Transverse colon (tissue), 4 donors: ENCODE data around the gene WDR72. TPM values are rescaled to one million over a fixed set of nuclear protein-coding genes. Genes with fewer than 3 reads are reported as not detected.

ENCODE experiments used
- DNase-seq: peaks from one replicate; pipeline ENCODE4 v3.0.0-alpha.2; 2019
- H3K27ac ChIP-seq, 4 donors: fragments of 200-600 bp; sonication (generic); 2 replicates each; pipeline ENCODE4 v1.5.1; 2016 to 2018; ENCODE audit warnings: inconsistent platforms in 4 of 4
- H3K27me3 ChIP-seq: fragments of 200-600 bp; sonication (generic); 2 replicates; pipeline ENCODE4 v1.5.1; 2017; ENCODE audit warnings: inconsistent platforms
- H3K36me3 ChIP-seq, 4 donors: fragments of 200-600 bp; sonication (generic); 2 replicates each; pipeline ENCODE4 v1.5.1; 2017 to 2019; ENCODE audit warnings: inconsistent platforms in 4 of 4
- H3K4me1 ChIP-seq, 4 donors: fragments of 200-600 bp; sonication (generic); 2 replicates each; pipeline ENCODE4 v1.5.1; 2017 to 2020; ENCODE audit warnings: inconsistent platforms in 4 of 4
- H3K4me3 ChIP-seq, 4 donors: fragments of 200-600 bp; sonication (generic); 1 replicate in 1 of 4; 2 replicates in 3 of 4; pipeline versions ENCODE4 v1.5.1 to v1.6.1; 2017 to 2019; ENCODE audit warnings: inconsistent platforms in 4 of 4
- H3K9me3 ChIP-seq, 2 donors: fragments of 200-600 bp; sonication (generic); 2 replicates each; pipeline ENCODE4 v1.5.1; 2017 to 2019; ENCODE audit warnings: inconsistent platforms in 2 of 2
- EP300 ChIP-seq: sonication (generic); formaldehyde crosslinking; IDR thresholded peaks from one replicate; pipeline ENCODE4 v1.6.1; 2017; ENCODE audit warnings: antibody characterized with exemption, low read depth
- POLR2A ChIP-seq: fragments of 450-650 bp; IDR thresholded peaks from one replicate; pipeline ENCODE4 v1.6.1; 2016; ENCODE audit warnings: antibody characterized with exemption, mild to moderate bottlenecking, moderate library complexity
- POLR2AphosphoS5 ChIP-seq, 3 donors: sonication (generic); formaldehyde crosslinking; IDR thresholded peaks; one replicate each; pipeline ENCODE4 v1.6.1; 2016; ENCODE audit warnings: antibody characterized with exemption in 3 of 3
- WGBS, 2 donors: methylation state at CpG; one replicate each; pipeline ENCODE4 v1.1.5; 2018; ENCODE audit warnings: low coverage in 1 of 2; 5-methylcytosine and 5-hydroxymethylcytosine counted together
- in situ Hi-C, 4 donors: fragments of 200-750 bp; cut with MboI; loops; one replicate each; pipeline versions ENCODE4 v1.15.0 to v1.15.1; 2017; ENCODE audit warnings: low sequenced_read_pairs in 3 of 4, low pct_ligation_motif_present in 1 of 4, low pct_unique_long_range_greater_than_20kb in 1 of 4
- intact Hi-C: fragments of 100-400 bp; cut with DNase I; formaldehyde crosslinking; loops from one replicate; pipeline ENCODE4 v1.15.1; 2023; ENCODE audit warnings: low total_unique reads
- total RNA-seq, 4 donors: library from RNA; depleted of rRNA; stranded (reverse); fragments of >200 nt; gene quantifications; one replicate each; pipeline ENCODE4 v1.1.0, GENCODE V29; 2016
- TF ChIP-seq, protein P1 (sequence below), 5 experiments: fragments of 200-600 bp in 3 of 5; fragments of 450-650 bp in 2 of 5; sonication (generic) in 3 of 5; IDR thresholded peaks; 1 replicate in 2 of 5; 2 replicates in 3 of 5; pipeline ENCODE4 v1.5.1; 2016 to 2017; ENCODE audit warnings: antibody characterized with exemption in 5 of 5, inconsistent platforms in 3 of 5, mild to moderate bottlenecking in 2 of 5, moderate library complexity in 1 of 5

The WDR72 gene
- total RNA-seq, 4 donors from 2014 or later: 0.14 to 0.16 TPM; not detected in 2

- in situ Hi-C loops (no loop called here), intact Hi-C loops (no loop called here)
- H3K36me3 ChIP-seq: no peaks in the 10 kb centered on the region
- no peak overlapping the region for H3K4me3 ChIP-seq
- H3K9me3 ChIP-seq: no peaks in the 10 kb centered on the region
- DNase-seq: no peak
- no peak overlapping the region for H3K27ac ChIP-seq
- no peaks in the 10 kb centered on the region for H3K27me3 ChIP-seq
- no peaks in the 10 kb centered on the region for H3K4me1 ChIP-seq
- WGBS, 2 donors: 84 to 87% methylated on average over 4 of the region's 4 CpGs
- TF ChIP-seq EP300 (no peak), POLR2A (no peak), POLR2AphosphoS5 (IDR thresholded peaks at IDR 0.05) (no peak)
- TF ChIP-seq, protein P1, sequence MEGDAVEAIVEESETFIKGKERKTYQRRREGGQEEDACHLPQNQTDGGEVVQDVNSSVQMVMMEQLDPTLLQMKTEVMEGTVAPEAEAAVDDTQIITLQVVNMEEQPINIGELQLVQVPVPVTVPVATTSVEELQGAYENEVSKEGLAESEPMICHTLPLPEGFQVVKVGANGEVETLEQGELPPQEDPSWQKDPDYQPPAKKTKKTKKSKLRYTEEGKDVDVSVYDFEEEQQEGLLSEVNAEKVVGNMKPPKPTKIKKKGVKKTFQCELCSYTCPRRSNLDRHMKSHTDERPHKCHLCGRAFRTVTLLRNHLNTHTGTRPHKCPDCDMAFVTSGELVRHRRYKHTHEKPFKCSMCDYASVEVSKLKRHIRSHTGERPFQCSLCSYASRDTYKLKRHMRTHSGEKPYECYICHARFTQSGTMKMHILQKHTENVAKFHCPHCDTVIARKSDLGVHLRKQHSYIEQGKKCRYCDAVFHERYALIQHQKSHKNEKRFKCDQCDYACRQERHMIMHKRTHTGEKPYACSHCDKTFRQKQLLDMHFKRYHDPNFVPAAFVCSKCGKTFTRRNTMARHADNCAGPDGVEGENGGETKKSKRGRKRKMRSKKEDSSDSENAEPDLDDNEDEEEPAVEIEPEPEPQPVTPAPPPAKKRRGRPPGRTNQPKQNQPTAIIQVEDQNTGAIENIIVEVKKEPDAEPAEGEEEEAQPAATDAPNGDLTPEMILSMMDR (IDR thresholded peaks at IDR 0.05): no peak
Measured at GRCh38 chr15:53473435-53473834, 286.0 kb downstream of the WDR72 start.

- DNase-seq: no peak
- no peak overlapping the region for H3K27ac ChIP-seq
- 78 to 81% methylated on average over 2 to 5 of the region's 5 CpGs for WGBS, 2 donors
- H3K4me3 ChIP-seq: no peak overlapping the region
- no peaks in the 10 kb centered on the region for H3K9me3 ChIP-seq
- TF ChIP-seq POLR2AphosphoS5 (IDR thresholded peaks at IDR 0.05): no peak
- in situ Hi-C loops: no loop called here
- H3K36me3 ChIP-seq: no peaks in the 10 kb centered on the region
- intact Hi-C loops: no loop called here
- H3K27me3 ChIP-seq: no peaks in the 10 kb centered on the region
- no peaks in the 10 kb centered on the region for H3K4me1 ChIP-seq
Measured at GRCh38 chr15:53472883-53473282, 286.6 kb downstream of the WDR72 start.

GRCh38 chr15:53472210-53472609 is 287.3 kb downstream of the WDR72 start:
- TF ChIP-seq POLR2A (no peak), POLR2AphosphoS5 (IDR thresholded peaks at IDR 0.05) (no peak), EP300 (no peak)
- TF ChIP-seq, protein P1 (IDR thresholded peaks at IDR 0.05): no peak
- no peaks in the 10 kb centered on the region for H3K27me3 ChIP-seq
- H3K4me3 ChIP-seq: no peak overlapping the region
- no peaks in the 10 kb centered on the region for H3K9me3 ChIP-seq
- no peaks in the 10 kb centered on the region for H3K4me1 ChIP-seq
- 48 to 86% methylated on average over 3 of the region's 3 CpGs for WGBS, 2 donors
- in situ Hi-C loops (no loop called here), intact Hi-C loops (no loop called here)
- H3K27ac ChIP-seq: no peak overlapping the region
- no peak for DNase-seq
- no peaks in the 10 kb centered on the region for H3K36me3 ChIP-seq

GRCh38 chr15:53470743-53471142 is 288.7 kb downstream of the WDR72 start:
- 85 to 88% methylated on average over 4 of the region's 4 CpGs for WGBS, 2 donors
- DNase-seq: no peak
- H3K36me3 ChIP-seq: no peaks in the 10 kb centered on the region
- H3K27me3 ChIP-seq: no peaks in the 10 kb centered on the region
- no peaks in the 10 kb centered on the region for H3K4me1 ChIP-seq
- in situ Hi-C loops (no loop called here), intact Hi-C loops (no loop called here)
- TF ChIP-seq POLR2A (no peak), EP300 (no peak), POLR2AphosphoS5 (IDR thresholded peaks at IDR 0.05) (no peak)
- TF ChIP-seq, protein P1 (IDR thresholded peaks at IDR 0.05): no peak
- no peak overlapping the region for H3K4me3 ChIP-seq
- H3K9me3 ChIP-seq: no peaks in the 10 kb centered on the region
- H3K27ac ChIP-seq: no peak overlapping the region

- 88 to 100% methylated on average over 2 of the region's 2 CpGs for WGBS, 2 donors
- in situ Hi-C loops (no loop called here), intact Hi-C loops (no loop called here)
- Histone ChIP-seq H3K27ac (no peak overlapping the region), H3K9me3 (no peaks in the 10 kb centered on the region), H3K36me3 (no peaks in the 10 kb centered on the region), H3K27me3 (no peaks in the 10 kb centered on the region), H3K4me3 (no peak overlapping the region), H3K4me1 (no peaks in the 10 kb centered on the region)
- no peak for DNase-seq
- TF ChIP-seq POLR2AphosphoS5 (IDR thresholded peaks at IDR 0.05) (no peak), EP300 (no peak), POLR2A (no peak)
- TF ChIP-seq, protein P1 (IDR thresholded peaks at IDR 0.05): no peak
Measured at GRCh38 chr15:53469422-53469821, 290.0 kb downstream of the WDR72 start.
